ENCODE data around the gene UGT1A6.

DNA sequence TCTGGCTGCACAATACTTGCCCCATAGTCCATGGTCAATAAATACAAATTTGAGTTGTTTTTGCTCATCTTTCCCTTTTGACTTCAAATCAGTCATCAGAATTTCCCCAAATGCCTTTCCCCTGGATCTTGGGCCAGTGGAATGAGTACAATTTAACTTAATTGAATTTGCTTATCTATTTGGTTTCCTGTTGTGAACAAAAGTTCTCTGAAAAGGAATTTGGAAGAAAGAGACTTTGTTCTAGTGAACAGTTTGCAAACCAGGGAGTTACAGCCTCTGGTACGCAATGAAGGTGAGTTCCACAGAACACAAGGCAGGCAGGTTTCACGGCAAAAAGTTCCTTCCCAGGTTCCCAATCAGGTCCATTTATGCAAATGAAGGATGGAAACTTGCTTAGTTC, 66.2 kb downstream of the UGT1A6 start:
- TF ChIP-seq POLR2A (IDR thresholded peaks at IDR 0.05): no peak
- TF ChIP-seq, protein P1, sequence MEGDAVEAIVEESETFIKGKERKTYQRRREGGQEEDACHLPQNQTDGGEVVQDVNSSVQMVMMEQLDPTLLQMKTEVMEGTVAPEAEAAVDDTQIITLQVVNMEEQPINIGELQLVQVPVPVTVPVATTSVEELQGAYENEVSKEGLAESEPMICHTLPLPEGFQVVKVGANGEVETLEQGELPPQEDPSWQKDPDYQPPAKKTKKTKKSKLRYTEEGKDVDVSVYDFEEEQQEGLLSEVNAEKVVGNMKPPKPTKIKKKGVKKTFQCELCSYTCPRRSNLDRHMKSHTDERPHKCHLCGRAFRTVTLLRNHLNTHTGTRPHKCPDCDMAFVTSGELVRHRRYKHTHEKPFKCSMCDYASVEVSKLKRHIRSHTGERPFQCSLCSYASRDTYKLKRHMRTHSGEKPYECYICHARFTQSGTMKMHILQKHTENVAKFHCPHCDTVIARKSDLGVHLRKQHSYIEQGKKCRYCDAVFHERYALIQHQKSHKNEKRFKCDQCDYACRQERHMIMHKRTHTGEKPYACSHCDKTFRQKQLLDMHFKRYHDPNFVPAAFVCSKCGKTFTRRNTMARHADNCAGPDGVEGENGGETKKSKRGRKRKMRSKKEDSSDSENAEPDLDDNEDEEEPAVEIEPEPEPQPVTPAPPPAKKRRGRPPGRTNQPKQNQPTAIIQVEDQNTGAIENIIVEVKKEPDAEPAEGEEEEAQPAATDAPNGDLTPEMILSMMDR (IDR thresholded peaks at IDR 0.05): no peak

Measured in right lobe of liver (tissue), 4 donors.